NK-92 treated with Interleukin-12 subunit alpha and Interleukin-12 subunit beta, amount 100 ng/mL, for 24 hours (cell line): ENCODE results near the gene WDR45.

Source experiments
- DNase-seq: peaks from one replicate; lab custom pipeline; 2025; lab: John Stamatoyannopoulos, UW

The WDR45 gene

DNA sequence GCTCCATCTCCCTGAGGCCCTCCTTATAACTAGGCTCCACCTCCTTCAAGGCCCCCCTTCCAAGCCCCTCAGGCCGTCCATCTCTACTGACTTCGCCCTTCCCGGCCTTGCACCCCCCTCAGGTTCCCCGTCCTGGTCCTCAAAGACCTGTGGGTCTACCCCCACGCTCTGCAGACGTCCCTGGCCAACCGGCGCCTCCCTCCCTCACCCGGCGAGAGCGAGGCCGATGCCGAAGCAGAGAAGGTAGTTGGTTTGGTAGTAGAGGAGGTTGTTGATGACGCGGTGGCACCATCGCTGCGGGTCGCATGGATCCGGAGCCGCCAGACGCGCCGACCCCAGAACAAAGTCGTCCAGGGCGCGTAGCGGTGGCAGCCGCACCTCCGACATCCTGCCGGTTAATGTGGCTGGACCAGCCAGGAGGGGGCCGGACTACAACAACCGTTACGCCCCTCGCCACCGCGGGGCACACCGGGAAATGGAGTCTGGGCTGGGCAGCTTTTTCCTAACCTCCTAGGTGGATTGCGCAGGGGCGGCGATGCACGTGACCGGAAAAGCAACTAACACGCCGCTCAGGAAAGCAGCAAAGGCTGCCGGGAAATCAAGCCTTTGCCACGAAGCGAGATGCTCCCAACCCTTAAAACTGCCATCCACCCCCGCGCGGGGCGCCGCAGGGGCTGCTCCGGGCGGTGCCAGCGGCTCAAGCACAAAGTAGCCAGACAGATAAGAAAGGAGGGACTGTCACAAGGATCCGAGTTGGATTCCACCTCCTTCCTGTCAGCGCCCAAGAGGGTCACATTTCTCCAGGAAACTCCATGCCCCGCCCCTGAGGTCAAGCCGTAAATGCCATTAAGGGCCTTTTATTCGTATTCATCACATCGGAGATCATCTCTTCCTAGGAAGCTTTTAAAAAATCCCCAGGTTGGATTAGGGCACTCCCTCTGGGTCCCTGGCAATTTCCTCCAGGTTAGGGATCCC is 5.8 kb downstream of the WDR45 start, which contains the start of gene PRAF2:
TSS of gene PRAF2 (minus strand) at position 402 of the 975 bp plus-strand sequence. CDS start at position 387, 15 bp downstream.
- peak; percentile 87 for DNase-seq

DNA sequence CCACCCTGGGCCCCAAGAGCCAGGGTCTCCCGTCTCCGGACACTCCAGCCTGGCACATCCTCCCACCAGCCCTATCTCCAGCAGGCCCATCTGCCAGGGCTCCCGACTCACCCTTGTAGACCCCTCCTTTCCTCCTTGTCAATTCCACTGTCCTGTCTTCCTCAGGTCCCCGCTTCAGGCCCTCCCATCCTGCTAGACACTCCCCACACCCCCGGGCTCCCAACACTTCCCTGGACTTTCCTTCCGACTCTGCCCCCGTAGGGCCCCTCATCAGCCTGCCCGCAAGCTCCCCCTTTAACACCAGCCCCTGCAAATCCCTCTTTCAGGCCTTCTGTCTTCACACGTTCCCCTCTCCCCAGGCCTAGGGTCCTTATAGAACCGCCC is 7.0 kb downstream of the WDR45 start:
- no peak for DNase-seq

GRCh38 chrX:49071877-49072711 is 7.6 kb downstream of the WDR45 start:
- DNase-seq, result no peak

- DNase-seq, result no peak
Measured at GRCh38 chrX:49070988-49071387, 8.7 kb downstream of the WDR45 start.

DNA sequence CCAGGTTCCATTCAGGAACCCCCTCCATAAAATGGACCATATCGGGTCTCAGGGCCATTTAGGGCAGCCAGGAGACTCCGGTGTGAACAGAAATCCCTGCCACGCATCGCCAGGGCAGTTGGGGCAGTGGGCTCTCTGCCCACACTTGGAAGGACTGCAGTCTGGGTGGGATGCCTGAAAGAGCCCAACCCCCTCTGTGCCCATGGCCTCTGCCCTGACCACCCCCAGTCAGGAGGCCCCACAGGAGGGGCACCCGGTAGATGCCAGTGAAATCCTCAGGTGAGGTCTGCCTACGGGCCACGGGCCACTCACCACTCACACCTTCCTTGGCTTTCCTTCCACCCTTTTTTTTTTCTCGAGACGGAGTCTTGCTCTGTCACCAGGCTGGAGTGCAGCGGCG is 10.6 kb downstream of the WDR45 start:
- DNase-seq, result no peak

DNA sequence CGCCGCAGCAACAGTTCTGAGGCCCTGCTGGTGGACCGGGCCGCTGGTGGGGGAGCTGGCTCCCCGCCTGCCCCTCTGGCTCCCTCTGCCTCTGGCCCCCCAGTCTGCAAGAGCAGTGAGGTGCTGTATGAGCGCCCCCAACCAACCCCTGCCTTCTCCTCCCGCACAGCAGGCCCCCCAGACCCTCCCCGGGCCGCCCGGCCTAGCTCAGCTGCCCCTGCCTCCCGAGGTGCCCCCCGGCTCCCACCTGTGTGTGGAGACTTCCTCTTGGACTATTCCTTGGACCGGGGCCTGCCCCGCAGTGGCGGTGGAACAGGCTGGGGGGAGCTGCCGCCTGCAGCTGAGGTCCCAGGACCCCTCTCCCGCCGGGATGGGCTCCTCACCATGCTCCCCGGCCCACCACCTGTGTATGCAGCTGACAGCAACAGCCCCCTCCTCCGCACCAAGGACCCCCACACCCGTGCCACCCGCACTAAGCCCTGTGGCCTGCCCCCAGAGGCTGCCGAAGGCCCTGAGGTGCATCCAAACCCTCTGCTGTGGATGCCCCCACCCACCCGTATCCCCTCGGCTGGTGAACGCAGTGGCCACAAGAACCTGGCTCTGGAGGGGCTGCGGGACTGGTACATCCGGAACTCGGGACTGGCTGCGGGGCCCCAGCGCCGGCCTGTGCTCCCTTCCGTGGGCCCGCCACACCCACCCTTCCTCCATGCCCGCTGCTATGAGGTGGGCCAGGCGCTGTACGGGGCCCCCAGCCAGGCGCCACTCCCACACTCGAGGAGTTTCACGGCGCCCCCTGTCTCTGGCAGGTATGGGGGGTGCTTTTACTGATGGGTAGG is 12.2 kb downstream of the WDR45 start:
- no peak for DNase-seq

DNA sequence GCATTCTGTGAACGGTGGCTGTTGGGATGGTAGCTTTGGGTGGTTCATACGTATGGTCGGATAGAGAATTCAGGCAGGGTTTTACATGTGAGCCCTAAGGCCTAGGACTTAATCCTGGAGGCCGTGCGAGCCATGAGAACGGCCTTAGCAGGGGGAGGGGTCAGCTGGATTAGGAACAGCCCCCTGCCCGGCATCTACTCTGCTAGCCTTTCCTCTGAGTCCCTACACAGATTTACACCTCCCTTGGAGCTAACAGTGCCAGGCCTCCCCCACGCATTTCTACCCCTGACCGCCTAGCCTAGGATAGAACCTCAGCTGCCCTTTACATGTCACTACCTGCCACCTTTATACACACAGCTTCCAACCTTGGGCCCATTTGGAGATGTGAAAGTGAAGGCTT is 13.0 kb downstream of the WDR45 start:
- DNase-seq, result no peak

GRCh38 chrX:49066278-49066677 is 13.4 kb downstream of the WDR45 start:
- no peak for DNase-seq

GRCh38 chrX:49064735-49065134 is 15.0 kb downstream of the WDR45 start:
- no peak for DNase-seq

DNA sequence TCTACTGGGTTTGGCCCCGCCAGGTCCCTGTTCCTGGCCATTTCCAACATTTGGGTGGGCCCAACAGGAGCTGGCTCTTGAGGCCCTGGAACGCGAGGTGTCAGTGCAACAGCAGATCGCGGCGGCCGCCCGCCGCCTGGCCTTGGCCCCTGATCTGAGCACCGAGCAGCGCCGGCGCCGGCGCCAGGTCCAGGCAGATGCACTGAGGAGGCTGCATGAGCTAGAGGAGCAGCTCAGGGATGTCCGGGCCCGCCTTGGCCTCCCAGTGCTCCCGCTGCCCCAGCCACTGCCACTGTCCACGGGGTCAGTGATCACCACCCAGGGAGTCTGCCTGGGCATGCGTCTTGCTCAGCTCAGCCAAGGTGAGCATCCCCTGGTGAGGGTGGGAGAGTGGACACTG is 15.4 kb downstream of the WDR45 start:
- no peak for DNase-seq

GRCh38 chrX:49063715-49064114 is 16.0 kb downstream of the WDR45 start:
- no peak for DNase-seq

GRCh38 chrX:49061916-49062315 is 17.8 kb downstream of the WDR45 start:
- DNase-seq, result no peak

GRCh38 chrX:49061490-49061889 is 18.2 kb downstream of the WDR45 start:
- DNase-seq, result no peak

DNA sequence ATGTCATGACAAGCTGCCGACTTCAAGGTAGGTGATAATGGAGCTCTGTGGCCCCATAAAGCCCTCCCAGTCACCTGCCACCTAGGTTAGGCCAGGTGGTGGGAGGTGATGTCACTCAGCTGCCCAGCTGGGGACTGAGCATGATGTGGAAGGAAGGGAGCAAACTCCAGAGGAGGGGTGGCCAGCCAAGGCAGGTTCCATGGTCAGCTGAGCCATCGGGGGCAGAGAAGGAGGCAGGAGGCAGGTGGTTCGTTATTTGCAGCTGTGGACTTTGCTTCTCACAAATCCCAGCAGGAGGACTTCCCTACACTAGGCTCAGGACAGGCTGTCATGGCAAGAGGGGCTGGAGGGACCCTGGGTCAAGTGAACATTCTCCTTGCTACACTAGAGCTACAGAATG is 18.8 kb downstream of the WDR45 start:
- DNase-seq, result no peak

- DNase-seq, result no peak
Measured at GRCh38 chrX:49059681-49060085, 20.0 kb downstream of the WDR45 start.

- no peak for DNase-seq
Measured at GRCh38 chrX:49059201-49059600, 20.5 kb downstream of the WDR45 start.

- DNase-seq, result no peak
Measured at GRCh38 chrX:49058794-49059193, 20.9 kb downstream of the WDR45 start, which contains the start of gene CCDC120. Gene CCDC120, plus strand, starts transcription at chrX:49058999. Its CDS starts 3,043 bp downstream, at chrX:49062042.

DNA sequence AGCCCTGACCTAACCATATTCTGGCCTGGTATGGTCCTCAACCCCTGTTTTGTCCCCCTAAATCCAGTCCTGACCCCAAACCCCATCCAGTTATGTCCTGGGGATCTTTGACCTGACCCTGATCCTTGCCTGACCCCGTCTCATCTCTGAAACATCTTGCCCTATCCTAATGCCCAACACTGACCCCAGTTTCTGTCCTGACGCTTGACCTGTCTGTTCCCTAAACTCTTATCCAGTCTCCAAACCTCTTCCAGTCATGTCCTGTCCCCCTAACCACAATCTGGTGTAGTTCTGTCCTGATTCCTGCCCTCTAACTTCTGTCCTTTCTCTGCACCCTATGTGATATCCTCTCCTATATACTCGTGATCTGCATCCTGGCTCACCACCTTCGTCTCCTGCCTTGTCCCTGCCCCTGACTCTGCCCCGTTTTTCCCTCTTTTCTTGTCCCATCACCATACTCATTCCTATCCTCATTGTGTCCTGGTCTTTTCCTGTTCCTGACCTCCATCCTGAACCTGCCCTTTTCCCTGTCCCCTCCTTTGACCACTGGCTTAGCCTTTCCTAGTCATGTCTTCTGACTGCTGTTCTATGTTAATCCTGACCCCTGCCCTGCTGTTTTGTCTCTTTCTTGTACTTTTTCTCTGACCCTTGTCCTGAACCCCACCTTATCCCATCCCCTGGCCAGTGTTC is 25.5 kb downstream of the WDR45 start:
- DNase-seq, result no peak

DNA sequence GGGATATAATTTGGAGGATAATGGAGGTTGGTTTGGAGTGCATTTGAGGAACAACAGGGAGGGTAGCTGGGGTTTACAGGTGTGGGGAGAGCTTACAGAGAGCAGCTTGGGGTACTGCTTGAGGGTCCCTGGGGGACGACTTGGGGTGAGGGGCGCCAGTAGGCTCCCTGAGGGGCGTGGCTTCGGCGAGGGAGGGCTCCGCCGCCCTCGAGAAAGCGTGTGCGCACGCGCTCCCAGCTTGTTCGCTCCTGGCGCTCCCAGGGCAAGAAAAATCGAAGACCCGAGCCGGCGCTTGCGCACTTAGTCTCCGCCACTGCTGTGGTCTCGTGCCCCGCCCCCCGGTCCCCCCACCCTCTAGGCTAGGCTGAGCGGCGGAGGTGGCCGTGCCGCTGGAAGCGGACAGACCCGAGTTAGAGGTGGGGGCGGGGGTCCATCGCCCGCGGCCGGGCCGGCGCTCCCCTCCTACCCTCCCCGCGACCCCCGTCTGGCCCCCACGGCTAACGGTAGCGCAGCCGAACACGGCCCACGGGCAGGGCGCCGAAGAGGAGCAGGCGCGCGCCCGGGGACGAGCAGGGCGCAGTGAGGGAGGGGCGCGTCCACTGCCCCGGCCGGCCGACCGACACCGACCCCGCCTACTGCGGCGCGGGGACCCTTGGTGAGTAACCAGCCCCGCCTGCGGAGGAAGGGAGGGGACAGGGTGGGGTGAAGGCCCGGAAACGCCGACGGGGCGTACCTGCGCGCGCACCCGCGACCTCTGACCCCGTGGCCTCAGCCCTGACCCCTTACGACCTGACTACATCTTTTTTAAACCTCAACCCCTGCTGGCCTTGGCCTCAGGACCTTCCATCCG is 26.2 kb downstream of the WDR45 start:
- peak; percentile 70 for DNase-seq

DNA sequence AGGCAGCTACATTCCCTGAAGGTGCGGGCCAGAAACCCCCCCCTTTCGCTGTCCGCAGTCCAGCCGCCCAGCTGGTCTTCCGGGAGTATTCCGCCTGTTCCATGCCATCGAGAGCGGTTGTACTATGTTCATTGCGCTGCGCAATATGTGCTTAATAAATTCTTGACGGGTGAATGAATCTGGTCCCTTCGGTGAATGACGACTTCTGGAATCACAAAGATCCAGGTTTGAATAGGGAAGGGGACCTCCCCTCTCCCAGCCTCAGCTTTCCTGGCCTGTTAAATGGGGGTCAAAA is 35.8 kb downstream of the WDR45 start:
- DNase-seq, result no peak
